ENCODE results near the gene HAUS8.

DNA sequence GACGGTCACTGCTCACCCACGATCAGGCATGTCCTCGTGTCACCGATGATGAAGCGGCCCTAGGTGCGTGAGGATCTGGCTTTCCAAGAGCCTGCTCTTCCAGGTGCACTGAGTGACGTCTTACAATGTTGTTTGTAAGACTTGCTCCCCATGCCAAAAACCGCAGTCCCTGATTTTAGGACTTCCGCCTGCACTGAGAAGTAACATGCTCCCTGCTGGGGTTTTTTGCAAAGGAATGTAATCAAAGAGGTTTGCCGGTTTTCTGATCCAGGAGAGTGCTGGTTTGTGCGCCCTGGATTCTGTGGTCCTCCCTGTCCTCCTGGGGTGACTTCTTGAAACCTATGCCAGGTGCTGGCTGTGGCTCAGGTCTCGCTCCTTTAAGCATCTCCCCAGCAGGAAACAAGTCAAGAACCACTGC lies 39.2 kb upstream of the HAUS8 start:
- TF ChIP-seq CTCF (conservative IDR thresholded peaks at IDR 0.05; ENCODE audit: low read depth, low read length), result no peak
- TF ChIP-seq EZH2phosphoT487 (IDR thresholded peaks at IDR 0.05; ENCODE audit: borderline replicate concordance, low read length), result no peak

All from PC-3 (cell line).